ENCODE results near the gene ANKRD36C. TPM values are rescaled to one million over a fixed set of nuclear protein-coding genes. Genes with fewer than 3 reads are reported as not detected.
A peak's percentile ranks its signal among the peaks of the same experiment; 100 is the strongest.
"Not testable (repeated sequence)": the region's sequence is repeated elsewhere in the genome, so short reads cannot be mapped to it uniquely, and the experiment has no call there.

ANKRD36C gene
- total RNA-seq, 1 experiment from 2014 or later: 41.9 TPM

- not testable (repeated sequence) for H3K4me1 Mint-ChIP-seq (ENCODE audit: low read depth, unreplicated experiment); BruUV-seq (replicated peaks); H3K9me3 Mint-ChIP-seq (ENCODE audit: low read depth, unreplicated experiment)
- peak; percentile 66 for TF ChIP-seq CTCF (IDR thresholded peaks at IDR 0.05; ENCODE audit: unreplicated experiment)
- Mint-ChIP-seq H3K4me3 (ENCODE audit: low read depth, unreplicated experiment) (peak overlapping the region; percentile 90), H3K36me3 (ENCODE audit: insufficient read depth, unreplicated experiment) (peaks cover 26% of the 10 kb centered on the region), H3K27me3 (ENCODE audit: unreplicated experiment) (peaks cover 35% of the 10 kb centered on the region), H3K27ac (ENCODE audit: unreplicated experiment) (peak overlapping the region; percentile 76)
- CTCF ChIA-PET: interaction anchor here (0.5 to 1.9 kb wide), 10 partner anchors 17 to 539 kb away, joined by 3 to 31 read pairs (median 5); partner anchors contain the start of gene ASTL
- intact Hi-C loops (cut with micrococcal nuclease; ENCODE audit: unreplicated experiment): loop anchor here (1.0 to 10.0 kb wide), 3 partner anchors 182 to 515 kb away; partner anchors contain the start of genes CIAO1, NEURL3 and TMEM127
- DNase-seq: peak; percentile 69
Measured at GRCh38 chr2:95992520-95993272, 1.1 kb upstream of the ANKRD36C start.

- H3K4me1 Mint-ChIP-seq (ENCODE audit: low read depth, unreplicated experiment); H3K27ac Mint-ChIP-seq (ENCODE audit: unreplicated experiment); BruUV-seq (replicated peaks); H3K9me3 Mint-ChIP-seq (ENCODE audit: low read depth, unreplicated experiment): not testable (repeated sequence)
- peak; percentile 15 for DNase-seq
- Mint-ChIP-seq H3K27me3 (ENCODE audit: unreplicated experiment) (peaks cover 34% of the 10 kb centered on the region), H3K4me3 (ENCODE audit: low read depth, unreplicated experiment) (peak overlapping the region; percentile 90), H3K36me3 (ENCODE audit: insufficient read depth, unreplicated experiment) (peaks cover 26% of the 10 kb centered on the region)
- CTCF ChIA-PET: interaction anchor here (0.7 to 1.9 kb wide), 8 partner anchors 18 to 329 kb away, joined by 3 to 31 read pairs (median 7); partner anchors contain the start of gene ASTL
- intact Hi-C loops (cut with micrococcal nuclease; ENCODE audit: unreplicated experiment): loop anchor here (1.0 to 10.0 kb wide), 3 partner anchors 182 to 515 kb away; partner anchors contain the start of genes CIAO1, NEURL3 and TMEM127
Measured at GRCh38 chr2:95992102-95992501, 478 bp upstream of the ANKRD36C start.

GRCh38 chr2:95990884-95991283 is 740 bp downstream of the ANKRD36C start:
- H3K27me3 Mint-ChIP-seq (ENCODE audit: unreplicated experiment): peaks cover 22% of the 10 kb centered on the region
- intact Hi-C loops (cut with micrococcal nuclease; ENCODE audit: unreplicated experiment): loop anchor here (5.0 to 10.0 kb wide), 2 partner anchors 274 to 516 kb away; partner anchors contain the start of genes CIAO1, NEURL3 and TMEM127
- H3K4me1 Mint-ChIP-seq (ENCODE audit: low read depth, unreplicated experiment); BruUV-seq (replicated peaks); H3K9me3 Mint-ChIP-seq (ENCODE audit: low read depth, unreplicated experiment): not testable (repeated sequence)
- H3K27ac Mint-ChIP-seq (ENCODE audit: unreplicated experiment): peak overlapping the region; percentile 83
- H3K36me3 Mint-ChIP-seq (ENCODE audit: insufficient read depth, unreplicated experiment): peaks cover 24% of the 10 kb centered on the region
- peak overlapping the region; percentile 90 for H3K4me3 Mint-ChIP-seq (ENCODE audit: low read depth, unreplicated experiment)
- peak; percentile 5 for DNase-seq
- CTCF ChIA-PET: interaction anchor here (0.6 kb wide), 1 partner anchor 18 kb away, joined by 6 read pairs; no protein-coding TSS in a partner anchor

GRCh38 chr2:95951662-95952061 is 40.0 kb downstream of the ANKRD36C start:
- BruUV-seq (replicated peaks); H3K4me3 Mint-ChIP-seq (ENCODE audit: low read depth, unreplicated experiment); H3K9me3 Mint-ChIP-seq (ENCODE audit: low read depth, unreplicated experiment); DNase-seq; H3K27me3 Mint-ChIP-seq (ENCODE audit: unreplicated experiment); H3K36me3 Mint-ChIP-seq (ENCODE audit: insufficient read depth, unreplicated experiment); intact Hi-C loops (cut with micrococcal nuclease; ENCODE audit: unreplicated experiment); H3K27ac Mint-ChIP-seq (ENCODE audit: unreplicated experiment); H3K4me1 Mint-ChIP-seq (ENCODE audit: low read depth, unreplicated experiment); CTCF ChIA-PET: not testable (repeated sequence)

- DNase-seq; intact Hi-C loops (cut with micrococcal nuclease; ENCODE audit: unreplicated experiment); H3K4me3 Mint-ChIP-seq (ENCODE audit: low read depth, unreplicated experiment); CTCF ChIA-PET; BruUV-seq (replicated peaks); H3K36me3 Mint-ChIP-seq (ENCODE audit: insufficient read depth, unreplicated experiment); H3K27me3 Mint-ChIP-seq (ENCODE audit: unreplicated experiment); H3K27ac Mint-ChIP-seq (ENCODE audit: unreplicated experiment); H3K9me3 Mint-ChIP-seq (ENCODE audit: low read depth, unreplicated experiment); H3K4me1 Mint-ChIP-seq (ENCODE audit: low read depth, unreplicated experiment): not testable (repeated sequence)
Measured at GRCh38 chr2:95948039-95948438, 43.6 kb downstream of the ANKRD36C start.

- H3K4me3 Mint-ChIP-seq (ENCODE audit: low read depth, unreplicated experiment); H3K27ac Mint-ChIP-seq (ENCODE audit: unreplicated experiment); H3K36me3 Mint-ChIP-seq (ENCODE audit: insufficient read depth, unreplicated experiment); H3K27me3 Mint-ChIP-seq (ENCODE audit: unreplicated experiment); H3K4me1 Mint-ChIP-seq (ENCODE audit: low read depth, unreplicated experiment); CTCF ChIA-PET; DNase-seq; BruUV-seq (replicated peaks); intact Hi-C loops (cut with micrococcal nuclease; ENCODE audit: unreplicated experiment); H3K9me3 Mint-ChIP-seq (ENCODE audit: low read depth, unreplicated experiment): not testable (repeated sequence)
Measured at GRCh38 chr2:95939947-95940346, 51.7 kb downstream of the ANKRD36C start.

GRCh38 chr2:95930740-95931139 is 60.9 kb downstream of the ANKRD36C start:
- H3K4me1 Mint-ChIP-seq (ENCODE audit: low read depth, unreplicated experiment); H3K27ac Mint-ChIP-seq (ENCODE audit: unreplicated experiment); H3K4me3 Mint-ChIP-seq (ENCODE audit: low read depth, unreplicated experiment); CTCF ChIA-PET; H3K36me3 Mint-ChIP-seq (ENCODE audit: insufficient read depth, unreplicated experiment); DNase-seq; H3K9me3 Mint-ChIP-seq (ENCODE audit: low read depth, unreplicated experiment); BruUV-seq (replicated peaks); H3K27me3 Mint-ChIP-seq (ENCODE audit: unreplicated experiment); intact Hi-C loops (cut with micrococcal nuclease; ENCODE audit: unreplicated experiment): not testable (repeated sequence)

- BruUV-seq (replicated peaks); H3K4me3 Mint-ChIP-seq (ENCODE audit: low read depth, unreplicated experiment); H3K27me3 Mint-ChIP-seq (ENCODE audit: unreplicated experiment); H3K9me3 Mint-ChIP-seq (ENCODE audit: low read depth, unreplicated experiment); intact Hi-C loops (cut with micrococcal nuclease; ENCODE audit: unreplicated experiment); CTCF ChIA-PET; DNase-seq: not testable (repeated sequence)
- Mint-ChIP-seq H3K27ac (ENCODE audit: unreplicated experiment) (peak overlapping the region; percentile 30), H3K4me1 (ENCODE audit: low read depth, unreplicated experiment) (peaks cover 63% of the 10 kb centered on the region), H3K36me3 (ENCODE audit: insufficient read depth, unreplicated experiment) (peaks cover 13% of the 10 kb centered on the region)
Measured at GRCh38 chr2:95917007-95917406, 74.6 kb downstream of the ANKRD36C start.

- H3K27me3 Mint-ChIP-seq (ENCODE audit: unreplicated experiment); DNase-seq; H3K27ac Mint-ChIP-seq (ENCODE audit: unreplicated experiment); H3K9me3 Mint-ChIP-seq (ENCODE audit: low read depth, unreplicated experiment); intact Hi-C loops (cut with micrococcal nuclease; ENCODE audit: unreplicated experiment); CTCF ChIA-PET; BruUV-seq (replicated peaks); H3K4me3 Mint-ChIP-seq (ENCODE audit: low read depth, unreplicated experiment): not testable (repeated sequence)
- H3K36me3 Mint-ChIP-seq (ENCODE audit: insufficient read depth, unreplicated experiment): peaks cover 13% of the 10 kb centered on the region
- peaks cover 77% of the 10 kb centered on the region for H3K4me1 Mint-ChIP-seq (ENCODE audit: low read depth, unreplicated experiment)
Measured at GRCh38 chr2:95915131-95915530, 76.5 kb downstream of the ANKRD36C start.

All from Calu3 (cell line).